Thyroid gland (tissue), 4 donors: ENCODE data around the gene MBNL2. TPM values are rescaled to one million over a fixed set of nuclear protein-coding genes. Genes with fewer than 3 reads are reported as not detected.

Experiments
- DNase-seq, 2 donors: peaks; one replicate each; pipeline ENCODE4 v3.0.0-alpha.2; 2019
- H3K27ac ChIP-seq, 3 donors: fragments of 200-600 bp; sonication (generic); 1 replicate in 2 of 3; 2 replicates in 1 of 3; pipeline ENCODE4 v1.5.1; 2016 to 2019; ENCODE audit warnings: mild to moderate bottlenecking in 1 of 3, moderate library complexity in 1 of 3
- H3K27me3 ChIP-seq: fragments of 200-600 bp; sonication (generic); one replicate; pipeline ENCODE4 v1.5.1; 2019
- H3K36me3 ChIP-seq, 2 donors: fragments of 200-600 bp; sonication (generic); one replicate each; pipeline ENCODE4 v1.5.1; 2016 to 2019
- H3K4me1 ChIP-seq, 2 donors: fragments of 200-600 bp; sonication (generic); one replicate each; pipeline ENCODE4 v1.5.1; 2017 to 2019
- H3K4me3 ChIP-seq, 3 donors: fragments of 200-600 bp; sonication (generic); replicated peaks in 1 of 3; 1 replicate in 2 of 3; 2 replicates in 1 of 3; pipeline ENCODE4 v1.5.1; 2016; ENCODE audit warnings: mild to moderate bottlenecking in 1 of 3
- H3K9me3 ChIP-seq: fragments of 200-600 bp; sonication (generic); one replicate; pipeline ENCODE4 v1.5.1; 2017
- POLR2A ChIP-seq, 2 donors: fragments of 450-650 bp; IDR thresholded peaks; one replicate each; pipeline ENCODE4 v1.6.1; 2017; ENCODE audit warnings: antibody characterized with exemption in 2 of 2, mild to moderate bottlenecking in 2 of 2, moderate library complexity in 1 of 2
- WGBS, 2 donors: methylation state at CpG; one replicate each; pipeline ENCODE4 v1.1.5; 2017; 5-methylcytosine and 5-hydroxymethylcytosine counted together
- intact Hi-C: fragments of 100-400 bp; cut with DNase I; formaldehyde crosslinking; loops from one replicate; pipeline ENCODE4 v1.15.1; 2023
- total RNA-seq, 4 donors: library from RNA; depleted of rRNA; stranded (reverse); fragments of >200 nt; gene quantifications; one replicate each; pipeline ENCODE4 v1.2.3, GENCODE V29; 2016
- TF ChIP-seq, protein P1 (sequence below), 6 experiments: fragments of 200-600 bp in 3 of 6; fragments of 450-650 bp in 3 of 6; sonication (generic) in 3 of 6; IDR thresholded peaks; one replicate each; pipeline ENCODE4 v1.5.1; 2016 to 2019; ENCODE audit warnings: antibody characterized with exemption in 6 of 6, mild to moderate bottlenecking in 2 of 6, inconsistent platforms in 1 of 6, moderate library complexity in 1 of 6

The MBNL2 gene
- total RNA-seq, 4 donors from 2014 or later = 93.4 to 99.9 (median 98.3) TPM

DNA sequence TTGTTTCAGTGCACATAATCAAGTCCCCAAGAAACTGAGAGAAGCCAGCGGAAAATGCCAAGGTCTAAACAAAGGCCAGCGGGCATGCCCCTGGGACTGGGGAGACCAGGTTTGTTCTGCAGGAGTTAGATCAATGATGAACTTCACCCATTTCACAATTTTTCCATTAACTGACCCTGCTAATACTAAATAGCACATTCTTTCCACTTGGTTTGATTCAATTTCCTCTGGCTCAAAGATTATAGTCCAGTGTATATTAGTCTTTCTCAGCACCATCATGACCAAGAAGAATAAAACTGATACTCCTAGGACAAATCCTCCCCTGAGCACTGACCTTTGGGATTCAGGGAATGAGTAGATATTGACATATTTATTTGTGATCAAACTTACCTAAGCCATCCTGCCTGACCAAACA, 66.4 kb downstream of the MBNL2 start:
- DNase-seq = no peak
- H3K4me3 ChIP-seq = no peak overlapping the region
- no peak for TF ChIP-seq POLR2A (IDR thresholded peaks at IDR 0.05)
- TF ChIP-seq, protein P1, sequence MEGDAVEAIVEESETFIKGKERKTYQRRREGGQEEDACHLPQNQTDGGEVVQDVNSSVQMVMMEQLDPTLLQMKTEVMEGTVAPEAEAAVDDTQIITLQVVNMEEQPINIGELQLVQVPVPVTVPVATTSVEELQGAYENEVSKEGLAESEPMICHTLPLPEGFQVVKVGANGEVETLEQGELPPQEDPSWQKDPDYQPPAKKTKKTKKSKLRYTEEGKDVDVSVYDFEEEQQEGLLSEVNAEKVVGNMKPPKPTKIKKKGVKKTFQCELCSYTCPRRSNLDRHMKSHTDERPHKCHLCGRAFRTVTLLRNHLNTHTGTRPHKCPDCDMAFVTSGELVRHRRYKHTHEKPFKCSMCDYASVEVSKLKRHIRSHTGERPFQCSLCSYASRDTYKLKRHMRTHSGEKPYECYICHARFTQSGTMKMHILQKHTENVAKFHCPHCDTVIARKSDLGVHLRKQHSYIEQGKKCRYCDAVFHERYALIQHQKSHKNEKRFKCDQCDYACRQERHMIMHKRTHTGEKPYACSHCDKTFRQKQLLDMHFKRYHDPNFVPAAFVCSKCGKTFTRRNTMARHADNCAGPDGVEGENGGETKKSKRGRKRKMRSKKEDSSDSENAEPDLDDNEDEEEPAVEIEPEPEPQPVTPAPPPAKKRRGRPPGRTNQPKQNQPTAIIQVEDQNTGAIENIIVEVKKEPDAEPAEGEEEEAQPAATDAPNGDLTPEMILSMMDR (IDR thresholded peaks at IDR 0.05) = no peak
- intact Hi-C loops = no loop called here
- no peak overlapping the region for H3K27ac ChIP-seq
- no peaks in the 10 kb centered on the region for H3K27me3 ChIP-seq
- no peaks in the 10 kb centered on the region for H3K9me3 ChIP-seq
- peaks cover 0 to 6% of the 10 kb centered on the region in 2 donors for H3K4me1 ChIP-seq
- H3K36me3 ChIP-seq = no peaks in the 10 kb centered on the region
- 98% methylated on average over 2 of the region's 2 CpGs for WGBS, 2 donors

DNA sequence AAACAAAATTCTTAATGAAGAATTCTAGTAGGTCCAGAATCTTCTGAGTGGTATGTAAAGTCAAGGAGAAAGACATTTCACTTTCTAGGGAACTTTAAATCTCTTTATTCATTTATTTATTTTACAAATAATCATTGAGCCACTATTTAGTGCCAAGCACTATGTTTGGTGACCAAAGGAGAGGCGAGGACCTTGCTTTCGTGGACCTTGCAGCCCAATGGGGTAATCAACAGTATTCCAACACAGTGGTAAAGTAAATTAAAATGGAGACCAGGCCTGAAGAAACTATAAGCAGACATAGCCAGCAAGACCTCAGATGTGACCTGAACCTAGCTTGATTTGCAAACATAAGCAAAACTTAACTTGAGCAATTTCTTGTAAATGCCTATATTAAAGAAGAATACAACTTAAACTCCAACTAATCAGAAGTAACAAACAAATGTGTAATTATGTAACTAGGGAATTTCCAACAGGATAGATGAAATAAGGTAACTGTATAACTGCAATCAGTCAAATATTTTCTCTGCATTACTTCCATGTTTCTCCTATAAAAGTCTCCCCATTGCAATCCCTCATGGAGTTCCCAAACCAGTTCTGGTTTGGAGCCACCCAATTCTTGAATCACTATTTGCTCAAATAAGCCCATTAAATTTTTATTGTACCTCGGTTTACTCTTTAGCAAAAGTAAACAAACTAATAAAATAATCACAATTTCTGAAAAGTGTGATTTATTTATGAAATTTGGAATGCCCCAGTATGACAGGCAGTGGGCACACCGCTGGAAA, 67.6 kb downstream of the MBNL2 start:
- Histone ChIP-seq H3K27me3 (no peaks in the 10 kb centered on the region), H3K4me1 (peaks cover 0 to 6% of the 10 kb centered on the region in 2 donors), H3K4me3 (no peak overlapping the region), H3K36me3 (no peaks in the 10 kb centered on the region), H3K9me3 (no peaks in the 10 kb centered on the region), H3K27ac (no peak overlapping the region)
- 95 to 98% methylated on average over 4 of the region's 4 CpGs for WGBS, 2 donors
- TF ChIP-seq, protein P1 (IDR thresholded peaks at IDR 0.05) = no peak
- TF ChIP-seq POLR2A (IDR thresholded peaks at IDR 0.05) = no peak
- DNase-seq = no peak
- intact Hi-C loops = no loop called here

- intact Hi-C loops = no loop called here
- no peak for DNase-seq
- TF ChIP-seq, protein P1 (IDR thresholded peaks at IDR 0.05) = no peak
- TF ChIP-seq POLR2A (IDR thresholded peaks at IDR 0.05) = no peak
- Histone ChIP-seq H3K4me1 (peaks cover 0 to 10% of the 10 kb centered on the region in 2 donors), H3K4me3 (no peak overlapping the region), H3K27ac (no peak overlapping the region), H3K27me3 (no peaks in the 10 kb centered on the region), H3K36me3 (no peaks in the 10 kb centered on the region), H3K9me3 (no peaks in the 10 kb centered on the region)
- 71 to 76% methylated on average over 5 of the region's 5 CpGs for WGBS, 2 donors
Observed at GRCh38 chr13:97295283-97296182, 73.4 kb downstream of the MBNL2 start.

DNA sequence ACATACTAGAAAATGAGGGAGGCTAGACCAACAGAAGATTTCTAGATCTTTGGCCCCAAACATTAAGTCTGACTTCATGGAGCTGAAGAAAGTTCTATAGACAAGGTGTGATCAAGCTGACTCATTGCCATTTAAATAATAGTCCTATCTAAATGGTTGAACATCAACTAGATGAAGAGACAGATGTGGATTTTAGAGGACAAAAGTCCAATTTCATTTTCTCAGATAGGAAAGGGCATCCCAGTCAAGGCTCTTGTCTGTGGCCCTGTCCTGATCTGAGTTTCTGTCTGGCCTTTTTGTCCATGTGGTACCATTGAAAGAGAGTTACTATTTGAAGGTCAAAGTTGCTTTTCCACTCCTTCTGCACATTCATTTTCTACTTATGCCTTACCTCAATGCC, 74.6 kb downstream of the MBNL2 start:
- Histone ChIP-seq H3K36me3 (no peaks in the 10 kb centered on the region), H3K4me1 (peaks cover 4 to 18% of the 10 kb centered on the region in 2 donors), H3K27me3 (no peaks in the 10 kb centered on the region), H3K4me3 (no peak overlapping the region), H3K9me3 (no peaks in the 10 kb centered on the region), H3K27ac (no peak overlapping the region)
- intact Hi-C loops = no loop called here
- TF ChIP-seq, protein P1 (IDR thresholded peaks at IDR 0.05) = no peak
- TF ChIP-seq POLR2A (IDR thresholded peaks at IDR 0.05) = no peak
- no peak for DNase-seq

DNA sequence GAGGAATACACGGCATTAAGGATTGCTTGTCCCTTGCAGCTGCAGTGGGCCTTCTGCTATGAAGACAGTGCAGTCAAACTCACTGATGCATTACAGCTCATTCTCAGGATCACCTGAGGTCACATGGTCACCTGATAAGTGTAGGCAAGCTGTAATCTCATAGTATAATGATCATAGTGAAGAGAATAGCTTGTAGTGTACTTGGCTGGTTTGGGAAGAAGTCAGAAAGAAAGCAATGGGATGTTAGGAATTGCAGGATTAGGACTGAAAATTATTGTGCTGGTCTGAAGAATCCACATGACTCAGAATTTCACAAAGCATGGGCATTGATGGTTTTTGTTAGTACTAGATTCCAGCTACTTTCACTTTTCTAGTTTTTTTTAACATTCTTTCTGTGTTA, 76.7 kb downstream of the MBNL2 start:
- Histone ChIP-seq H3K27ac (no peak overlapping the region), H3K9me3 (no peaks in the 10 kb centered on the region), H3K4me1 (peaks cover 14 to 34% of the 10 kb centered on the region in 2 donors), H3K36me3 (no peaks in the 10 kb centered on the region), H3K4me3 (no peak overlapping the region), H3K27me3 (no peaks in the 10 kb centered on the region)
- WGBS, 2 donors = 75 to 79% methylated on average over 1 of the region's 1 CpG
- TF ChIP-seq, protein P1 (IDR thresholded peaks at IDR 0.05) = no peak
- TF ChIP-seq POLR2A (IDR thresholded peaks at IDR 0.05) = no peak
- no peak for DNase-seq
- intact Hi-C loops = no loop called here
